Naive thymus-derived CD4-positive, alpha-beta T cell (primary cell): ENCODE data around the gene SLC2A6. TPM values are rescaled to one million over a fixed set of nuclear protein-coding genes. Genes with fewer than 3 reads are reported as not detected.

Source experiments
- ATAC-seq: fragments of 150-1000 bp; cut with Tn5 transposase; 2 replicates; pipeline ENCODE4 v1.10.0; 2021; ENCODE audit warnings: mild to moderate bottlenecking, moderate library complexity
- CTCF ChIA-PET: fragments of 350-600 bp; sonication (Branson Sonifier 250); formaldehyde crosslinking; loops from one replicate; lab custom pipeline; 2021; ENCODE audit warnings: antibody characterized with exemption; lab: Charles Lee
- POLR2A ChIA-PET: fragments of 350-600 bp; sonication (Branson Sonifier 250); formaldehyde crosslinking; loops from one replicate; lab custom pipeline; 2021; ENCODE audit warnings: antibody characterized with exemption, inconsistent platforms; lab: Charles Lee
- DNase-seq, 9 donors: peaks; one replicate each; pipeline versions ENCODE4 v3.0.0 to v3.0.0-alpha.2; 2020 to 2022; ENCODE audit warnings: mixed read lengths in 1 of 9
- H3K27ac ChIP-seq: one replicate; pipeline ENCODE4 v1.7.0; 2013; ENCODE audit warnings: mild to moderate bottlenecking, low read depth, low read length, moderate library complexity
- H3K27me3 ChIP-seq, 2 donors: one replicate each; pipeline ENCODE4 v1.7.0; 2013; ENCODE audit warnings: low read length in 2 of 2, mild to moderate bottlenecking in 2 of 2, moderate library complexity in 2 of 2; ENCODE audit not compliant: control insufficient read depth in 2 of 2, insufficient read depth in 2 of 2
- H3K36me3 ChIP-seq, 3 experiments: 1 replicate in 2 of 3; 2 replicates in 1 of 3; pipeline ENCODE4 v1.7.0; 2013; ENCODE audit warnings: low read length in 3 of 3, mild to moderate bottlenecking in 3 of 3, moderate library complexity in 1 of 3; ENCODE audit not compliant: insufficient read depth in 3 of 3, control insufficient read depth in 2 of 3
- H3K4me1 ChIP-seq, 2 donors: one replicate each; pipeline ENCODE4 v1.7.0; 2013; ENCODE audit warnings: low read length in 2 of 2, mild to moderate bottlenecking in 2 of 2, moderate library complexity in 1 of 2; ENCODE audit not compliant: control insufficient read depth in 2 of 2, insufficient read depth in 2 of 2
- H3K4me3 ChIP-seq: 2 replicates; pipeline ENCODE4 v1.7.0; 2013; ENCODE audit warnings: mild to moderate bottlenecking, low read length
- H3K9me3 ChIP-seq, 3 experiments: 1 replicate in 2 of 3; 2 replicates in 1 of 3; pipeline ENCODE4 v1.7.0; 2013; ENCODE audit warnings: low read length in 3 of 3; ENCODE audit not compliant: control insufficient read depth in 2 of 3
- H3K27ac Mint-ChIP-seq, 9 donors: one replicate each; pipeline ENCODE4 v1.8.0; 2020 to 2022; ENCODE audit warnings: mixed read lengths in 9 of 9, mild to moderate bottlenecking in 8 of 9, moderate library complexity in 5 of 9, inconsistent platforms in 2 of 9
- H3K27me3 Mint-ChIP-seq, 5 donors: one replicate each; pipeline ENCODE4 v1.8.0; 2021 to 2022; ENCODE audit warnings: mixed read lengths in 5 of 5, mild to moderate bottlenecking in 1 of 5
- H3K36me3 Mint-ChIP-seq, 5 donors: one replicate each; pipeline ENCODE4 v1.8.0; 2020 to 2022; ENCODE audit warnings: mixed read lengths in 5 of 5, mild to moderate bottlenecking in 3 of 5, inconsistent platforms in 1 of 5
- H3K4me1 Mint-ChIP-seq, 7 donors: one replicate each; pipeline ENCODE4 v1.8.0; 2020 to 2022; ENCODE audit warnings: mixed read lengths in 7 of 7, mild to moderate bottlenecking in 3 of 7, inconsistent platforms in 1 of 7
- H3K4me3 Mint-ChIP-seq, 10 donors: one replicate each; pipeline ENCODE4 v1.8.0; 2020 to 2022; ENCODE audit warnings: mild to moderate bottlenecking in 10 of 10, mixed read lengths in 10 of 10, moderate library complexity in 6 of 10, inconsistent platforms in 2 of 10
- H3K9me3 Mint-ChIP-seq, 11 donors: one replicate each; pipeline ENCODE4 v1.8.0; 2020 to 2022; ENCODE audit warnings: mixed read lengths in 11 of 11, mild to moderate bottlenecking in 4 of 11, inconsistent platforms in 1 of 11, moderate library complexity in 1 of 11
- intact Hi-C, 2 donors: fragments of 100-400 bp; cut with micrococcal nuclease; formaldehyde crosslinking; loops; one replicate each; pipeline ENCODE4 v1.15.1; 2023
- polyA plus RNA-seq, 2 donors: library from polyadenylated mRNA; unstranded; fragments of 300-500 nt; fragmentation: Illumina TruSeq; gene quantifications; one replicate each; pipeline ENCODE4 v1.2.3, GENCODE V29; 2021
- total RNA-seq, 6 experiments: library from RNA in 5 of 6; stranded (reverse) in 5 of 6; gene quantifications; 1 replicate in 5 of 6; 2 replicates in 1 of 6; pipeline ENCODE4 v1.2.3 and lab custom pipeline; 2021 to 2026

The SLC2A6 gene
- total and polyA plus RNA-seq, 7 experiments from 2014 or later: 2.4 to 34.7 (median 3.4) TPM

- DNase-seq (no peak), ATAC-seq (no peak)
- peak overlapping the region in 1 of 9 donors; percentile 68 for H3K27ac Mint-ChIP-seq
- Histone ChIP-seq H3K4me1 (peaks cover 3 to 5% of the 10 kb centered on the region in 2 donors), H3K27ac (no peak overlapping the region), H3K4me3 (no peak overlapping the region), H3K36me3 (no peaks in the 10 kb centered on the region), H3K27me3 (no peaks in the 10 kb centered on the region), H3K9me3 (no peaks in the 10 kb centered on the region)
- no peaks in the 10 kb centered on the region for H3K27me3 Mint-ChIP-seq
- H3K4me1 Mint-ChIP-seq: peaks cover 0 to 7% (median 6%) of the 10 kb centered on the region in 7 donors
- no peaks in the 10 kb centered on the region for H3K36me3 Mint-ChIP-seq
- POLR2A ChIA-PET: interaction anchor here (0.5 kb wide), 1 partner anchor 712 kb away, joined by 3 read pairs; no protein-coding TSS in a partner anchor
- H3K9me3 Mint-ChIP-seq: no peaks in the 10 kb centered on the region
- H3K4me3 Mint-ChIP-seq: peak overlapping the region in 1 of 10 donors; percentile 12
- intact Hi-C loops: loop anchor here in 1 of 2 donors (5.0 kb wide), 1 partner anchor 251 kb away; no protein-coding TSS in a partner anchor
- CTCF ChIA-PET: interaction anchor here (1.1 to 1.6 kb wide), 2 partner anchors 10 to 20 kb away, joined by 3 to 5 read pairs; no protein-coding TSS in a partner anchor
Measured at GRCh38 chr9:133488686-133489252, 9.9 kb upstream of the SLC2A6 start.

- DNase-seq: no peak
- intact Hi-C loops: loop anchor here in 1 of 2 donors (5.0 kb wide), 1 partner anchor 250 kb away; no protein-coding TSS in a partner anchor
- Histone ChIP-seq H3K4me1 (peaks cover 3 to 5% of the 10 kb centered on the region in 2 donors), H3K27me3 (no peaks in the 10 kb centered on the region), H3K9me3 (no peaks in the 10 kb centered on the region), H3K4me3 (no peak overlapping the region), H3K36me3 (no peaks in the 10 kb centered on the region), H3K27ac (no peak overlapping the region)
- H3K4me1 Mint-ChIP-seq: peaks cover 0 to 7% (median 6%) of the 10 kb centered on the region in 7 donors
- H3K27ac Mint-ChIP-seq: peak overlapping the region in 1 of 9 donors; percentile 34
- H3K27me3 Mint-ChIP-seq: peaks cover 0 to 4% (median 0%) of the 10 kb centered on the region in 5 donors
- ATAC-seq: no peak
- ChIA-PET POLR2A (interaction anchor here (1.1 to 1.2 kb wide), 3 partner anchors 22 to 386 kb away, joined by 3 read pairs; no protein-coding TSS in a partner anchor), CTCF (interaction anchor here (0.6 to 5.0 kb wide), 7 partner anchors 9 to 320 kb away, joined by 3 to 33 read pairs (median 5); no protein-coding TSS in a partner anchor)
- H3K9me3 Mint-ChIP-seq: no peaks in the 10 kb centered on the region
- peak overlapping the region in 1 of 10 donors; percentile 18 for H3K4me3 Mint-ChIP-seq
- no peaks in the 10 kb centered on the region for H3K36me3 Mint-ChIP-seq
Measured at GRCh38 chr9:133487331-133487725, 8.4 kb upstream of the SLC2A6 start.

- peak overlapping the region in 1 of 9 donors; percentile 50 for H3K27ac Mint-ChIP-seq
- peak overlapping the region in 3 of 10 donors; percentile 14 to 49 (median 35) for H3K4me3 Mint-ChIP-seq
- H3K9me3 Mint-ChIP-seq: no peaks in the 10 kb centered on the region
Measured at GRCh38 chr9:133485531-133486260, 6.8 kb upstream of the SLC2A6 start.

DNA sequence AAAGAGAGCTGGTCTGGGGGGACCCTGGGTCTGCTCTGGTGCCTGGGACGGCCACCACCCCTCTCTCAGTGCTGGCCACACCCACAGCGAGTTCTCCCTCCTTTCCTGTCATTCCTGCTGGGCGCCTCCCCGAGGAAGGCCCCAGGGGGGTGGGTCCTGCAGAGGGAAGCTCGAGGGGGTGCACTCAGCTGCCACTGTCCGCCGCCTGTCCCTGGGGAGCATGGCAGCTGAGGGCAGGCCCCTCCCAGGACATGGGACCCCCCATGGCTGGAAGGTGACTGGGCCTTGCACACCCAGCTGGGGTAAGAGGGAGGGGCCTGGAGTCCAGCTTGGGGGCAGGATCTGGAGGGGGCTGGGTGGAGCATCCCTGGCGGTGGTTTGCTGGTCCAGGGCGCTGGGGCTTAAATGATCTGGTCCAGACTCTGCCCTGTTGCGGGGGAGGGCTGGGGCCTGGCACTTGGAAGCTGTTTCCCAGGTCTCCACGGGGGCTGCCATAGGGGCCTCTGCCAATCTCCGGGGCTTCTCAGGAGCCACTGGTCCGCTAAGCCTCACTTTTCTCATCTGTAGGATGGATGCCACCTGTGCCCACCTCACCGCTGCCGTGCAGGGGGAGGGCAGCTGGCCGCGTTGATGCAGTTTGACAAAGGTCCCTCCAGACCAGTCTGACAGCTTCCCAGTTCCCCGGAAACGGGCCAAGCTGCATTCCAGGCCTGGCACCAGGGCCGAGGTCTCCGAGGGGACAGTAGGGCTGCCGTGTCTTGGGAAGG is 6.0 kb upstream of the SLC2A6 start:
- H3K27ac ChIP-seq: no peak overlapping the region
- Mint-ChIP-seq H3K36me3 (no peaks in the 10 kb centered on the region), H3K9me3 (no peaks in the 10 kb centered on the region), H3K4me1 (peaks cover 0 to 10% (median 7%) of the 10 kb centered on the region in 7 donors), H3K4me3 (no peak overlapping the region), H3K27me3 (peaks cover 0 to 7% (median 0%) of the 10 kb centered on the region in 5 donors), H3K27ac (no peak overlapping the region)
- POLR2A ChIA-PET: interaction anchor here (1.5 kb wide), 1 partner anchor 218 kb away, joined by 4 read pairs; no protein-coding TSS in a partner anchor
- no peak overlapping the region for H3K4me3 ChIP-seq
- H3K9me3 ChIP-seq: no peaks in the 10 kb centered on the region
- ATAC-seq (no peak), DNase-seq (no peak)
- CTCF ChIA-PET: interaction anchor here (0.6 to 5.0 kb wide), 5 partner anchors 11 to 364 kb away, joined by 3 to 33 read pairs (median 4); no protein-coding TSS in a partner anchor
- H3K36me3 ChIP-seq: no peaks in the 10 kb centered on the region
- intact Hi-C loops: loop anchor here in 1 of 2 donors (5.0 kb wide), 1 partner anchor 248 kb away; no protein-coding TSS in a partner anchor
- H3K27me3 ChIP-seq: no peaks in the 10 kb centered on the region
- H3K4me1 ChIP-seq: peaks cover 3 to 5% of the 10 kb centered on the region in 2 donors

More at GRCh38 chr9:133485531-133486260, 6.8 kb upstream of the SLC2A6 start:
- intact Hi-C loops: loop anchor here (1.0 to 5.0 kb wide), 6 partner anchors 79 to 338 kb away; partner anchors contain the start of genes SURF1 (in 1 of the 2) and SURF2 (in 1 of the 2)
- Histone ChIP-seq H3K27ac (no peak overlapping the region), H3K4me3 (no peak overlapping the region), H3K4me1 (peaks cover 3 to 5% of the 10 kb centered on the region in 2 donors), H3K36me3 (no peaks in the 10 kb centered on the region), H3K27me3 (no peaks in the 10 kb centered on the region), H3K9me3 (no peaks in the 10 kb centered on the region)
- ChIA-PET POLR2A (interaction anchor here (1.5 kb wide), 1 partner anchor 217 kb away, joined by 4 read pairs; no protein-coding TSS in a partner anchor), CTCF (interaction anchor here (1.0 to 5.0 kb wide), 5 partner anchors 10 to 299 kb away, joined by 4 to 33 read pairs (median 10); no protein-coding TSS in a partner anchor)
- ATAC-seq (no peak), DNase-seq (no peak)
- H3K36me3 Mint-ChIP-seq: no peaks in the 10 kb centered on the region
- H3K4me1 Mint-ChIP-seq: peaks cover 0 to 7% (median 6%) of the 10 kb centered on the region in 7 donors
- peaks cover 0 to 5% (median 0%) of the 10 kb centered on the region in 5 donors for H3K27me3 Mint-ChIP-seq

DNA sequence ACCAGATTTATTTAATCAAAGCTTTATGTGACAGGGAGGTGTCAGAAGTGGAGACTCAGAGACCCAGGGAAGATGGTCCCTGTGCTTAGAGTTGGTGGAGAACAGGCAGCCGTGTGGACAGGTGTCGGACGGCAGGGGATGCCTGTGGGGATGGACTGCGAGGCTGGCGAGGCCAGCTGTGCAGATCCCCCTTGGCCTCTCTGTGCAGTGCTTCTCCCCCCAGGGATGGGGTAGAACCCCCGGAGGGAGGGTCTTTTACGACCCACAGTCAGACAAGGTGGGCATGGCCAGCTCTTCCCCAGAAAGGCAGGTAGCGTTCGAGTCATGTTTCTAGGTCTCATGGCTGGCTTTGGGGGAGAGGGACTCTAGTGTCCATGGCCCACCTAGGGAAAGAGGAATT is 4.7 kb upstream of the SLC2A6 start:
- Mint-ChIP-seq H3K9me3 (no peaks in the 10 kb centered on the region), H3K4me1 (peaks cover 5 to 17% (median 11%) of the 10 kb centered on the region in 7 donors), H3K27me3 (peaks cover 0 to 12% (median 0%) of the 10 kb centered on the region in 5 donors), H3K27ac (no peak overlapping the region), H3K36me3 (no peaks in the 10 kb centered on the region), H3K4me3 (no peak overlapping the region)
- H3K4me3 ChIP-seq: no peak overlapping the region
- H3K27ac ChIP-seq: no peak overlapping the region
- CTCF ChIA-PET: interaction anchor here (5.0 kb wide), 1 partner anchor 297 kb away, joined by 33 read pairs; no protein-coding TSS in a partner anchor
- DNase-seq: no peak
- H3K27me3 ChIP-seq: no peaks in the 10 kb centered on the region
- intact Hi-C loops: no loop called here
- ATAC-seq: no peak
- peaks cover 5 to 10% of the 10 kb centered on the region in 2 donors for H3K4me1 ChIP-seq
- H3K9me3 ChIP-seq: no peaks in the 10 kb centered on the region
- H3K36me3 ChIP-seq: no peaks in the 10 kb centered on the region
- POLR2A ChIA-PET: no interaction called here
